ENCODE data around the gene KRT81. TPM values are rescaled to one million over a fixed set of nuclear protein-coding genes. Genes with fewer than 3 reads are reported as not detected.
A peak's percentile ranks its signal among the peaks of the same experiment; 100 is the strongest.
"Not testable (repeated sequence)": the region's sequence is repeated elsewhere in the genome, so short reads cannot be mapped to it uniquely, and the experiment has no call there.

KRT81 gene
- polyA plus RNA-seq, 4 donors = not detected

DNA sequence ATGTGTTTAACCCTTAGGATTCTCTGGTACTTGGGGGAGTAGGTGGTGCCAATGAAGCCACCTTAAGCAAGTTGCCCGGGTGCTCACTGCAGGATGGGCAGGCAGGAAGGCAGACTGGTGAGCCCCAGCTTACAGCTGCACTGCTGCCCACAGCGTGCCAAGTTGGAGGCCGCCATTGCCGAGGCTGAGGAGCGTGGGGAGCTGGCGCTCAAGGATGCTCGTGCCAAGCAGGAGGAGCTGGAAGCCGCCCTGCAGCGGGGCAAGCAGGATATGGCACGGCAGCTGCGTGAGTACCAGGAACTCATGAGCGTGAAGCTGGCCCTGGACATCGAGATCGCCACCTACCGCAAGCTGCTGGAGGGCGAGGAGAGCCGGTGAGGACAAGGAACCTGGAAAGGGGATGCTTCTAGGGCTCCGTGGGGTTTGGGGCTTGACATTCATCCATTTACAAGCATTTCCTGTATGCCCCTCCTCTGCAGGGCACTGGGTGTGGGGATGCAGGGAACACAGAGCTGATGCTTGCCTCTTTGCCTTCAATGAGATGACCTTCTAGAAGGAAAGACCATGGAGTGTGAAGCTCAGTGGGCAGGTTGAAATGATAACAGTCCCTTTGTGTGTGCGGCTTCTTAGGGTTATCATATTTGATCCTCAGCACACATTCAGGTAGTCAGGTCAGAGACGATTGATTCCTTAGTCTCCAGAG is 45.9 kb downstream of the KRT81 start:
- DNase-seq (ENCODE audit: low read depth in 4 of 4, low spot score in 3 of 4) = no peak

- DNase-seq (ENCODE audit: low read depth in 4 of 4, low spot score in 3 of 4) = no peak
Measured at GRCh38 chr12:52244615-52244994, 46.7 kb downstream of the KRT81 start.

GRCh38 chr12:52243856-52244614 is 47.3 kb downstream of the KRT81 start:
- no peak for DNase-seq (ENCODE audit: low read depth in 4 of 4, low spot score in 3 of 4)

GRCh38 chr12:52243259-52243855 is 48.0 kb downstream of the KRT81 start:
- peak in 2 of 4 donors; percentile 48 to 58 for DNase-seq (ENCODE audit: low read depth in 4 of 4, low spot score in 3 of 4)

GRCh38 chr12:52242442-52243258 is 48.7 kb downstream of the KRT81 start:
- DNase-seq (ENCODE audit: low read depth in 4 of 4, low spot score in 3 of 4) = no peak

DNA sequence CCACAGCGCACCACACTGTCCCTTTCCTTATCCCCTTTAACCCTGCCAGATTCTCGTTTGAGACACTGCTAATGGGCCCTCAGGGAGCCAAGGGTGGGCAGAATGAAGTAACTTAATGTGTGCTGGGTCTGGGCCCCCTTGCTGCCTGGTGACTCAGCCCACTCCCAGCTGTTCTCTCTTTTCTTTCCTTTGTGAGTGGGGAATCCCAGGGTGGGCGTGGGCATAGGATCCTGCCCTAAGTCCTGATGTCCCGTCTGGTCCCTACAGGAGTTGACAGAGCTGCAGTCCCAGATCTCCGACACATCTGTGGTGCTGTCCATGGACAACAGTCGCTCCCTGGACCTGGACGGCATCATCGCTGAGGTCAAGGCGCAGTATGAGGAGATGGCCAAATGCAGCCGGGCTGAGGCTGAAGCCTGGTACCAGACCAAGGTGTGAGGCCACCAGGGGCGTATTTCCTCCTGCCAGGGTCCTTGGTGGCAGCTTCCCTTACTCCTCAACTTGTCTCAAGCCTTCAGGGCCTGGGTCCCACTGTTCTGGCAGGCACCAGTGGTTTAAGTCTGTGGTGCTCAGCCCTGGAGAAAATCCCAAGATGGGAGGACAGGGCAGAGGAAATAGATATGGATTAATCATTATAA is 50.0 kb downstream of the KRT81 start:
- DNase-seq (ENCODE audit: low read depth in 4 of 4, low spot score in 3 of 4) = no peak

DNA sequence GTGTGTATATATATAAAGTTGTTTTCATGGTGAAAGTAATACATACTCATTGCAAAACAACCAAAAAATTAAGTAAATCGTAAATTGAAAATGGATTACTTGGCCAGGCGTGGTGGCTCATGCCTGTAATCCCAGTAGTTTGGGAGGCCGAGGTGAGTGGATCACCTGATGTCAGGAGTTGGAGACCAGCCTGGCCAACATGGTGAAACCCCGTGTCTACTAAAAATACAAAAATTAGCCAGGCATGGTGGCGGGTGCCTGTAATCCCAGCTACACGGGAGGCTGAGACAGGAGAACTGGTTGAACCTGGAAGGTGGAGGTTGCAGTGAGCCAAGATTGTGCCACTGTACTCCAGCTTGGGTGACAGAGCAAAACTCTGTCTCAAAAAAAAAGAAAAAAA is 51.1 kb downstream of the KRT81 start:
- DNase-seq (ENCODE audit: low read depth in 4 of 4, low spot score in 3 of 4) = not testable (repeated sequence)

DNA sequence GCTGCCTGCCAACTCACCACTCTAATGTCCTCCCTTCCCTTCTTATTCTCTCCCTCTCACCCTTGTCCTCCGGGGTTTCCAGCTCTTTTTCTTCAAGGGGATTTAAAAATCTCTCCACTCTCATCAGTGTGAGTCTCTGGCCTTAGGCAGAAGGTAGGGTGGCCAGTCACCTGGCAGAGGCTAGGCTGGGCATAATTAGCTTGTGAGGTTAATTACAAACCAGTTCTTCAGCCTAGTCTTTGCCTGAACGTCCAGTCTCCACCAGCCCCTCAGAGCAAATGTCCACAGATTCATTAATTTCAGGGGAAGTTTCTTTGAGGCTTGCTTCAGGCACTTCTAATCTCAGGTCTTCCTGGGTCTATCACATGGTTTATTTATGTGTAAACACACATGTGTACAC is 51.6 kb downstream of the KRT81 start:
- no peak for DNase-seq (ENCODE audit: low read depth in 4 of 4, low spot score in 3 of 4)

DNA sequence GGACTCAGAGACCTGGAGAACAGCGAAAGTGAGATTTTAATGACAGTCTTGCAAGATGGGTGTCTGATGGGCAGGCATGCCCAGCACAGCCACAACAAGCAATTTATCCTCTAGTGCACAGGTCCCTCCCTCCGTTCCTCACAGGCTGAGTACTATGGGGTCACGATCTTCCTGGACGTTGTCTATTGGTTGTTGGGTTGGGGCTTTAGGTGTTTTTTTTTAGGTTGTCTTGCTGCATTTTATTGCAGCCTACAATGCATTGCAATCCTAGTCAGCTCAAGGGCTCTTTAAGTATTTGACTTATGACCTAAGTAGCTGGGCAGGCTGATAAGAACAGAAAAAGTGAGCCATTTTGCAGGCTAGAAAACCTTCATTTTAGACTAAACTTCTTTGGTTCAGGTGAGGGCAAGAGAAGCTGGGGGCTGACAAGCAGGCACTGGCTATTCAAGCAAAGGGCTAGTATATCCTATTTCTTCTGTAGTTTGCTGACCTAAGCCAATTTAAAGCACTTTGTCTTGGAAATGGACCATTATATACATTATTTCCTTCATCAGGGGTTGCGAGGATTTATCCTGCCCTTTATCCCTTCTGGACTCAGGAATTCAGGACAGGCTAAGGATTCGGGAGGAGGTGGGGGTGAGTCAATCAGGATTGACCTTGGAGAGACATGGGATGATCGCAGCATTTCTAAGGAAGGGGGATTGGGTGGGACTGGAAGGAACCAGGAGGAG is 52.3 kb downstream of the KRT81 start:
- no peak for DNase-seq (ENCODE audit: low read depth in 4 of 4, low spot score in 3 of 4)

DNA sequence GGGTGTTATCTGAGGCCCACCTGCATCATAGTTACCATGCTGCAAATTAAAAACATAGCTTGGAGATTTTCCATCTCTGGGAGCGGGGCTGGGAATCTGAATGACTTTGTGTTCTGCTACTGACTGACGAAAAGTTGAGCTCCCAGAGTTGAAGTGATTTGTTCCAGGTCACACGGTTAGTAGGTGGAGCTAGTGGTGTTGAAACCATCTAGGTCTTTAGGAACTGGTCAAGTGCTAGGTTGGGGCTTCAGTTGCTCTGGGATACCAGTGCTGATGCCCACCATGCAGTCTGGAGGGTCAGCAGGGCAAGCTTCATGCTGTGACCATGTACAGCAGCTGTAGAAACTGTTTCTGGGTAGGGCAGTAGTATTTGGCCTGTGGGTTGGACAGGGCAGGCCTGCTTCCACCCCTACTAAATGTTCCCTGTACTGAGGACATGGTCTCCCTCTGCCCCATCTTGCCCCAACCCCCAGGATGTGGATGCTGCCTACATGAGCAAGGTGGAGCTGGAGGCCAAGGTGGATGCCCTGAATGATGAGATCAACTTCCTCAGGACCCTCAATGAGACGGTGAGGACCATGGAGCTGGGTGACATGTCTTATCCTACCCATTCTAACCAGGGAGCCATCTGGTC is 53.0 kb downstream of the KRT81 start:
- no peak for DNase-seq (ENCODE audit: low read depth in 4 of 4, low spot score in 3 of 4)

GRCh38 chr12:52236386-52237050 is 54.8 kb downstream of the KRT81 start:
- no peak for DNase-seq (ENCODE audit: low read depth in 4 of 4, low spot score in 3 of 4)

Other genes with a start within 250 kb of the KRT81 start
- gene NR4A1, start 240.1 kb downstream of the KRT81 start, polyA plus RNA-seq (ENCODE audit: insufficient read length in 4 of 4) = 100 to 1,000 TPM in 1 of 4 donors, 10 to 100 TPM in 2, 1 to 10 TPM in 1; 9.1 to 410 (median 18.3) TPM
- 10 to 100 TPM; 21.7 to 28.3 (median 25.6) TPM for gene ATG101, start 221.6 kb downstream of the KRT81 start, polyA plus RNA-seq (ENCODE audit: insufficient read length in 4 of 4)
- under 1 TPM in 2 of 4 donors, not detected in 2; 0.29 to 0.34 TPM for gene SMIM41, start 211.8 kb downstream of the KRT81 start, polyA plus RNA-seq (ENCODE audit: insufficient read length in 4 of 4)
- 1 to 10 TPM in 2 of 4 donors, under 1 TPM in 2; 0.11 to 1.5 (median 0.97) TPM for gene KRT80, start 99.5 kb downstream of the KRT81 start, polyA plus RNA-seq (ENCODE audit: insufficient read length in 4 of 4)
- 100 to 1,000 TPM in 2 of 4 donors, 10 to 100 TPM in 1, 1 to 10 TPM in 1; 2.4 to 127 (median 83.6) TPM for gene KRT7, start 58.3 kb downstream of the KRT81 start, polyA plus RNA-seq (ENCODE audit: insufficient read length in 4 of 4)
- under 1 TPM in 1 of 4 donors, not detected in 3; 0.09 TPM for gene KRT86, start 16.9 kb downstream of the KRT81 start, polyA plus RNA-seq (ENCODE audit: insufficient read length in 4 of 4)
- gene KRT83, start 29.9 kb upstream of the KRT81 start, polyA plus RNA-seq (ENCODE audit: insufficient read length in 4 of 4) = not detected
- gene KRT85, start 75.9 kb upstream of the KRT81 start, polyA plus RNA-seq (ENCODE audit: insufficient read length in 4 of 4) = under 1 TPM in 1 of 4 donors, not detected in 3; 0.12 TPM
- gene KRT84, start 94.1 kb upstream of the KRT81 start, polyA plus RNA-seq (ENCODE audit: insufficient read length in 4 of 4) = not detected
- not detected for gene KRT82, start 114.8 kb upstream of the KRT81 start, polyA plus RNA-seq (ENCODE audit: insufficient read length in 4 of 4)
- gene KRT75, start 142.8 kb upstream of the KRT81 start, polyA plus RNA-seq (ENCODE audit: insufficient read length in 4 of 4) = not detected
- under 1 TPM in 1 of 4 donors, not detected in 3; 0.22 TPM for gene KRT6B, start 160.6 kb upstream of the KRT81 start, polyA plus RNA-seq (ENCODE audit: insufficient read length in 4 of 4)
- gene KRT6C, start 182.3 kb upstream of the KRT81 start, polyA plus RNA-seq (ENCODE audit: insufficient read length in 4 of 4) = not detected
- gene KRT6A, start 201.7 kb upstream of the KRT81 start, polyA plus RNA-seq (ENCODE audit: insufficient read length in 4 of 4) = under 1 TPM in 1 of 4 donors, not detected in 3; 0.07 TPM
- gene KRT5, start 228.9 kb upstream of the KRT81 start, polyA plus RNA-seq (ENCODE audit: insufficient read length in 4 of 4) = 1 to 10 TPM in 1 of 4 donors, under 1 TPM in 3; 0.17 to 1.4 (median 0.37) TPM